H1 (cell line): ENCODE data around the gene TMEM39B. TPM values are rescaled to one million over a fixed set of nuclear protein-coding genes. Genes with fewer than 3 reads are reported as not detected.

ENCODE experiments used
- CTCF ChIA-PET: fragments of 300-600 bp; sonication (Branson Sonifier 250); formaldehyde crosslinking; loops from one replicate; lab custom pipeline; 2021; ENCODE audit not compliant: partially characterized antibody; lab: Charles Lee
- POLR2A ChIA-PET: fragments of 300-600 bp; sonication (Branson Sonifier 250); formaldehyde crosslinking; loops from one replicate; lab custom pipeline; 2021; ENCODE audit warnings: inconsistent platforms; ENCODE audit not compliant: partially characterized antibody; lab: Charles Lee
- DNase-seq, 2 experiments: peaks; one replicate each; pipeline versions ENCODE4 v3.0.0 to v3.0.0-alpha.2; 2010 to 2022; ENCODE audit warnings: low spot score in 2 of 2, low read depth in 1 of 2, mixed read lengths in 1 of 2
- FAIRE-seq: peaks from 2 replicates; lab custom pipeline; 2011; peaks lifted over from hg19 to GRCh38; lab: Jason Lieb, UNC
- H2AFZ ChIP-seq: 2 replicates; pipeline ENCODE4 v1.8.1; 2012; ENCODE audit warnings: low read length, inconsistent platforms
- H2AK5ac ChIP-seq: 2 replicates; pipeline ENCODE4 v1.6.1; 2013; ENCODE audit warnings: low read depth, low read length
- H2BK120ac ChIP-seq: replicated peaks from 2 replicates; pipeline ENCODE3; 2013; ENCODE audit warnings: low read depth, low read length, inconsistent platforms
- H2BK12ac ChIP-seq: 2 replicates; pipeline ENCODE4 v1.6.1; 2013; ENCODE audit warnings: low read depth, low read length
- H2BK15ac ChIP-seq: 2 replicates; pipeline ENCODE4 v1.6.1; 2013; ENCODE audit warnings: low read length
- H2BK20ac ChIP-seq: 2 replicates; pipeline ENCODE4 v1.6.1; 2013; ENCODE audit warnings: low read length
- H2BK5ac ChIP-seq: 2 replicates; pipeline ENCODE4 v1.6.1; 2013; ENCODE audit warnings: low read depth, low read length
- H3K14ac ChIP-seq: 2 replicates; pipeline ENCODE4 v1.6.1; 2013; ENCODE audit warnings: inconsistent platforms; ENCODE audit not compliant: insufficient read length
- H3K18ac ChIP-seq: 2 replicates; pipeline ENCODE4 v1.6.1; 2013; ENCODE audit warnings: low read length; ENCODE audit errors: extremely low read depth
- H3K23ac ChIP-seq: 2 replicates; pipeline ENCODE4 v1.6.1; 2013; ENCODE audit warnings: inconsistent platforms; ENCODE audit not compliant: insufficient read length
- H3K23me2 ChIP-seq: 2 replicates; pipeline ENCODE4 v1.6.1; 2013; ENCODE audit warnings: low read depth, low read length
- H3K27ac ChIP-seq: 2 replicates; pipeline ENCODE4 v1.6.1; 2011; ENCODE audit warnings: low read depth, low read length, inconsistent platforms
- H3K27me3 ChIP-seq, 4 experiments: replicated peaks in 1 of 4; 1 replicate in 1 of 4; 2 replicates in 3 of 4; pipeline versions ENCODE4 v1.6.1 to v1.8.1; 2011 to 2013; ENCODE audit warnings: low read length in 3 of 4, mild to moderate bottlenecking in 3 of 4, inconsistent platforms in 2 of 4, mixed read lengths in 2 of 4, moderate library complexity in 1 of 4; ENCODE audit not compliant: control insufficient read depth in 3 of 4, insufficient read depth in 3 of 4; ENCODE audit errors: extremely low read depth in 1 of 4
- H3K36me3 ChIP-seq, 4 experiments: 2 replicates each; pipeline versions ENCODE4 v1.6.1 to v1.8.1; 2011 to 2013; ENCODE audit warnings: mild to moderate bottlenecking in 4 of 4, low read length in 3 of 4, moderate library complexity in 2 of 4, control low read depth in 1 of 4, inconsistent platforms in 1 of 4; ENCODE audit not compliant: insufficient read depth in 4 of 4, control insufficient read depth in 2 of 4
- H3K4ac ChIP-seq: replicated peaks from 2 replicates; pipeline ENCODE3; 2013; ENCODE audit warnings: low read length, low read depth, mixed read lengths, inconsistent platforms; ENCODE audit not compliant: insufficient read length
- H3K4me1 ChIP-seq, 4 experiments: replicated peaks in 1 of 4; 1 replicate in 1 of 4; 2 replicates in 3 of 4; pipeline versions ENCODE4 v1.6.1 to v1.8.1; 2011 to 2013; ENCODE audit warnings: low read length in 3 of 4, inconsistent platforms in 2 of 4, mixed read lengths in 1 of 4; ENCODE audit not compliant: insufficient read depth in 4 of 4, control insufficient read depth in 3 of 4
- H3K4me2 ChIP-seq, 2 experiments: 2 replicates each; pipeline versions ENCODE4 v1.6.1 to v1.8.1; 2011 to 2013; ENCODE audit warnings: low read depth in 2 of 2, low read length in 2 of 2, control low read depth in 1 of 2, inconsistent platforms in 1 of 2, mild to moderate bottlenecking in 1 of 2; ENCODE audit not compliant: insufficient read depth in 1 of 2
- H3K4me3 ChIP-seq, 4 experiments: fragments of 200-600, 300-600 bp in 1 of 4; sonication (generic), shearing (Covaris generic), sonication (Bioruptor Twin) in 1 of 4; 2 replicates each; pipeline versions ENCODE4 v1.5.1 to v1.8.1; 2011 to 2016; ENCODE audit warnings: low read length in 4 of 4, low read depth in 3 of 4, control low read depth in 2 of 4, inconsistent platforms in 2 of 4, mild to moderate bottlenecking in 2 of 4, mixed read lengths in 1 of 4, moderate library complexity in 1 of 4; ENCODE audit not compliant: insufficient read depth in 2 of 4; ENCODE audit errors: extremely low read depth in 1 of 4
- H3K56ac ChIP-seq: replicated peaks from 2 replicates; pipeline ENCODE3; 2013; ENCODE audit warnings: low read depth, mild to moderate bottlenecking, mixed read lengths, low read length, inconsistent platforms; ENCODE audit not compliant: insufficient read length
- H3K79me1 ChIP-seq: 2 replicates; pipeline ENCODE4 v1.6.1; 2013; ENCODE audit warnings: low read depth, low read length, control low read depth
- H3K79me2 ChIP-seq, 2 experiments: 2 replicates each; pipeline versions ENCODE4 v1.6.1 to v1.8.1; 2012 to 2013; ENCODE audit warnings: low read length in 2 of 2, mild to moderate bottlenecking in 2 of 2, inconsistent platforms in 1 of 2; ENCODE audit not compliant: insufficient read depth in 2 of 2, control insufficient read depth in 1 of 2
- H3K9ac ChIP-seq, 4 experiments: replicated peaks in 1 of 4; 1 replicate in 1 of 4; 2 replicates in 3 of 4; pipeline versions ENCODE4 v1.6.1 to v1.8.1; 2011 to 2013; ENCODE audit warnings: low read depth in 3 of 4, low read length in 3 of 4, control low read depth in 2 of 4, mild to moderate bottlenecking in 2 of 4, moderate library complexity in 2 of 4, inconsistent platforms in 1 of 4; ENCODE audit errors: extremely low read depth in 1 of 4
- H3K9me3 ChIP-seq, 2 experiments: 2 replicates each; pipeline versions ENCODE4 v1.6.1 to v1.8.1; 2012 to 2013; ENCODE audit warnings: mild to moderate bottlenecking in 2 of 2, moderate library complexity in 2 of 2, control low read depth in 1 of 2, inconsistent platforms in 1 of 2, low read depth in 1 of 2, low read length in 1 of 2, mixed read lengths in 1 of 2; ENCODE audit not compliant: insufficient read depth in 2 of 2
- H4K20me1 ChIP-seq, 2 experiments: replicated peaks in 1 of 2; 2 replicates each; pipeline versions ENCODE3 to v1.8.1; 2011 to 2013; ENCODE audit warnings: inconsistent platforms in 2 of 2, low read length in 2 of 2, mild to moderate bottlenecking in 1 of 2; ENCODE audit not compliant: insufficient read depth in 2 of 2, control insufficient read depth in 1 of 2
- H4K5ac ChIP-seq: 2 replicates; pipeline ENCODE4 v1.6.1; 2013; ENCODE audit warnings: low read length, low read depth, mixed read lengths, inconsistent platforms; ENCODE audit not compliant: insufficient read length
- H4K8ac ChIP-seq: 2 replicates; pipeline ENCODE4 v1.8.0; 2013; ENCODE audit warnings: mild to moderate bottlenecking, moderate library complexity, low read length, inconsistent platforms; ENCODE audit not compliant: insufficient read depth; ENCODE audit errors: extremely low read depth
- H4K91ac ChIP-seq: replicated peaks from 2 replicates; pipeline ENCODE3; 2013; ENCODE audit warnings: low read length, mixed read lengths, inconsistent platforms; ENCODE audit not compliant: insufficient read length
- HDAC6 ChIP-seq: IDR thresholded peaks from one replicate; pipeline ENCODE4 v1.7.1; 2012; ENCODE audit warnings: low read depth, mild to moderate bottlenecking, inconsistent platforms, low read length, moderate library complexity
- JUN ChIP-seq: IDR thresholded peaks from 2 replicates; pipeline ENCODE4 v1.6.1; 2011; ENCODE audit warnings: low read depth, mild to moderate bottlenecking, improper control_type of control experiment, low read length
- KDM1A ChIP-seq: fragments of 200-600, 300-600 bp; sonication (generic); IDR thresholded peaks from 2 replicates; pipeline ENCODE4 v1.7.1; 2016; ENCODE audit warnings: mild to moderate bottlenecking, low read length, borderline replicate concordance
- WGBS, 2 experiments: shearing (Covaris generic) in 1 of 2; methylation state at CpG; one replicate each; pipeline versions ENCODE4 v1.1.6 to v1.1.7; 2013 to 2015; ENCODE audit warnings: low lambda C conversion rate in 2 of 2, mixed read lengths in 2 of 2, inconsistent platforms in 1 of 2, low coverage in 1 of 2, missing lambda C conversion rate in 1 of 2; ENCODE audit not compliant: insufficient replicate concordance in 2 of 2, insufficient coverage in 1 of 2, insufficient read length in 1 of 2; ENCODE audit errors: extremely low coverage in 1 of 2, missing lambda C conversion rate in 1 of 2; 5-methylcytosine and 5-hydroxymethylcytosine counted together
- polyA plus RNA-seq, 7 experiments: library from polyadenylated mRNA; depleted of rRNA in 3 of 7; stranded (reverse) in 5 of 7; unstranded in 2 of 7; fragments of >200 nt in 5 of 7; fragments of 200-250 nt in 2 of 7; gene quantifications; 1 replicate in 5 of 7; 2 replicates in 1 of 7; 4 replicates in 1 of 7; pipeline versions ENCODE4 v1.2.1 to v1.2.3, GENCODE V29; 2011 to 2013; ENCODE audit warnings: missing spikeins in 2 of 7, mixed read lengths in 2 of 7
- total RNA-seq: library from RNA; stranded (reverse); fragmentation: NEBNext Ultra II Directional; extraction: Animal tissue kit (Norgen Biotek cat#: 25700); gene quantifications from 2 replicates; pipeline ENCODE4 v1.2.1, GENCODE V29; 2021
- TF ChIP-seq, protein P1 (sequence below): IDR thresholded peaks from 2 replicates; pipeline ENCODE4 v1.6.1; 2012; ENCODE audit warnings: inconsistent platforms
- TF ChIP-seq, protein P2 (sequence below): IDR thresholded peaks from 2 replicates; pipeline ENCODE4 v1.6.1; 2011; ENCODE audit warnings: low read depth, mild to moderate bottlenecking, low read length; ENCODE audit not compliant: insufficient read depth

Gene TMEM39B
- total and polyA plus RNA-seq, 2 of the 8 experiments (the other 6 are each of a cell fraction or from before 2014, with no cell fraction given), result 25.3 to 32.7 TPM

GRCh38 chr1:32138965-32139364 is 66.2 kb downstream of the TMEM39B start:
- Histone ChIP-seq H4K8ac (no peak overlapping the region), H3K79me2 (peaks cover 0 to 58% of the 10 kb centered on the region in 2 experiments; a peak in 2 of 4 replicates), H4K20me1 (peaks cover 6 to 10% of the 10 kb centered on the region in 2 experiments), H3K4ac (no peak overlapping the region), H3K23ac (no peak overlapping the region), H3K9ac (no peak overlapping the region), H3K4me3 (no peak overlapping the region), H2BK5ac (no peak overlapping the region), H3K56ac (no peak overlapping the region), H3K27ac (no peak overlapping the region), H3K14ac (no peak overlapping the region), H3K79me1 (no peaks in the 10 kb centered on the region; the same call in none of the 2 replicates), H2BK15ac (no peak overlapping the region), H2AK5ac (no peak overlapping the region), H3K9me3 (no peaks in the 10 kb centered on the region), H4K91ac (no peak overlapping the region), H3K36me3 (no peaks in the 10 kb centered on the region), H3K23me2 (no peaks in the 10 kb centered on the region), H3K27me3 (no peaks in the 10 kb centered on the region)
- POLR2A ChIA-PET, result interaction anchor here (1.2 kb wide), 1 partner anchor 10 kb away, joined by 3 read pairs; no protein-coding TSS in a partner anchor
- no peak for FAIRE-seq
- TF ChIP-seq, protein P1, sequence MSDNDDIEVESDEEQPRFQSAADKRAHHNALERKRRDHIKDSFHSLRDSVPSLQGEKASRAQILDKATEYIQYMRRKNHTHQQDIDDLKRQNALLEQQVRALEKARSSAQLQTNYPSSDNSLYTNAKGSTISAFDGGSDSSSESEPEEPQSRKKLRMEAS, result no peak
- TF ChIP-seq HDAC6, result no peak
- no peak for TF ChIP-seq JUN
- TF ChIP-seq, protein P2, sequence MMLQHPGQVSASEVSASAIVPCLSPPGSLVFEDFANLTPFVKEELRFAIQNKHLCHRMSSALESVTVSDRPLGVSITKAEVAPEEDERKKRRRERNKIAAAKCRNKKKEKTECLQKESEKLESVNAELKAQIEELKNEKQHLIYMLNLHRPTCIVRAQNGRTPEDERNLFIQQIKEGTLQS, result no peak
- TF ChIP-seq KDM1A, result no peak
- TF ChIP-seq, all 59 proteins: peak for 0
- H3K4me1 ChIP-seq, result no peaks in the 10 kb centered on the region
- no peak for DNase-seq
- H2AFZ ChIP-seq, result no peak overlapping the region
- H2BK12ac ChIP-seq, result no peak overlapping the region
- no peak overlapping the region for H3K4me2 ChIP-seq
- WGBS, 2 experiments, result 89% methylated on average over 5 of the region's 5 CpGs; no CpG with 5 or more reads in 1 of the 2 experiments
- no peak overlapping the region for H2BK20ac ChIP-seq
- no peak overlapping the region for H2BK120ac ChIP-seq
- CTCF ChIA-PET, result no interaction called here
- no peak overlapping the region for H3K18ac ChIP-seq
- H4K5ac ChIP-seq, result no peak overlapping the region
